HepG2 (cell line): Measurements from ENCODE around the gene SRPRA. TPM values are rescaled to one million over a fixed set of nuclear protein-coding genes. Genes with fewer than 3 reads are reported as not detected.

ENCODE experiments used
- AGO2 ChIP-seq: fragments of 200-400 bp; formaldehyde crosslinking; optimal IDR thresholded peaks from 2 replicates; pipeline ENCODE3; 2017; ENCODE audit warnings: mild to moderate bottlenecking, low read depth, low read length, moderate library complexity
- CHD2 ChIP-seq: IDR thresholded peaks from 2 replicates; pipeline ENCODE4 v1.6.1; 2011; ENCODE audit warnings: low read depth, low read length, improper control_type of control experiment
- ELF4 ChIP-seq: sonication (generic); formaldehyde crosslinking; IDR thresholded peaks from 2 replicates; pipeline ENCODE4 v1.5.0; 2020; ENCODE audit warnings: missing genetic modification reagents, mild to moderate bottlenecking, moderate library complexity, borderline replicate concordance
- GABPA ChIP-seq, 2 experiments: IDR thresholded peaks; 2 replicates each; pipeline ENCODE4 v1.6.1; 2011 to 2016; ENCODE audit warnings: low read depth in 2 of 2, low read length in 1 of 2, missing biosample characterization in 1 of 2, missing genetic modification characterization in 1 of 2
- HES4 ChIP-seq: sonication (generic); formaldehyde crosslinking; IDR thresholded peaks from 2 replicates; pipeline ENCODE4 v1.9.0; 2021; ENCODE audit warnings: mild to moderate bottlenecking, missing genetic modification reagents, borderline replicate concordance
- MAFG ChIP-seq: sonication (generic); formaldehyde crosslinking; IDR thresholded peaks from 2 replicates; pipeline ENCODE4 v1.5.1; 2020; ENCODE audit warnings: mild to moderate bottlenecking, missing genetic modification reagents
- SOX5 ChIP-seq: IDR thresholded peaks from 2 replicates; pipeline ENCODE4 v1.6.1; 2016; ENCODE audit warnings: borderline replicate concordance
- TARDBP ChIP-seq: sonication (generic); formaldehyde crosslinking; IDR thresholded peaks from 2 replicates; pipeline ENCODE4 v1.8.0; 2022; ENCODE audit warnings: mild to moderate bottlenecking, missing genetic modification reagents
- THAP11 ChIP-seq: IDR thresholded peaks from 2 replicates; pipeline ENCODE4 v1.6.1; 2016; ENCODE audit warnings: missing biosample characterization, missing genetic modification reagents
- YY1 ChIP-seq: IDR thresholded peaks from 2 replicates; pipeline ENCODE4 v1.6.1; 2011; ENCODE audit warnings: low read length, low read depth, moderate library complexity, mild to moderate bottlenecking; ENCODE audit not compliant: insufficient read depth, insufficient replicate concordance
- polyA plus RNA-seq, 8 experiments: library from polyadenylated mRNA; depleted of rRNA in 3 of 8; stranded (reverse) in 7 of 8; unstranded in 1 of 8; fragments of >200 nt; fragmentation: Illumina TruSeq in 4 of 8; extraction: Trizol in 4 of 8; gene quantifications; 2 replicates each; pipeline versions ENCODE4 v1.2.1 to v1.2.3, GENCODE V29; 2011 to 2016; ENCODE audit warnings: low read depth in 4 of 8, missing spikeins in 1 of 8, mixed read lengths in 1 of 8; ENCODE audit not compliant: insufficient read depth in 1 of 8
- total RNA-seq, 5 experiments: library from RNA; depleted of rRNA; stranded (reverse); fragments of >200 nt; fragmentation: Illumina TruSeq; extraction: Trizol; gene quantifications; 2 replicates each; pipeline ENCODE4 v1.2.3, GENCODE V29; 2016; ENCODE audit warnings: low read depth in 1 of 5
- TF ChIP-seq, protein P1 (sequence below): sonication (generic); formaldehyde crosslinking; IDR thresholded peaks from 2 replicates; pipeline ENCODE4 v1.4.0; 2020; ENCODE audit warnings: missing genetic modification reagents
- TF ChIP-seq, protein P2 (sequence below): IDR thresholded peaks from 2 replicates; pipeline ENCODE4 v1.6.1; 2018; ENCODE audit warnings: missing genetic modification reagents, mild to moderate bottlenecking, missing compliant biosample characterization
- TF ChIP-seq, protein P3 (sequence below): sonication (generic); formaldehyde crosslinking; IDR thresholded peaks from 2 replicates; pipeline ENCODE4 v1.4.0; 2020; ENCODE audit warnings: missing genetic modification reagents
- TF ChIP-seq, protein P4 (sequence below): sonication (generic); formaldehyde crosslinking; IDR thresholded peaks from 2 replicates; pipeline ENCODE4 v1.5.0; 2020; ENCODE audit warnings: mild to moderate bottlenecking, missing genetic modification reagents, borderline replicate concordance

The SRPRA gene
- total and polyA plus RNA-seq, 2 of the 13 experiments (the other 11 are each of a cell fraction or from before 2014, with no cell fraction given) = 27.7 to 64.6 TPM

DNA sequence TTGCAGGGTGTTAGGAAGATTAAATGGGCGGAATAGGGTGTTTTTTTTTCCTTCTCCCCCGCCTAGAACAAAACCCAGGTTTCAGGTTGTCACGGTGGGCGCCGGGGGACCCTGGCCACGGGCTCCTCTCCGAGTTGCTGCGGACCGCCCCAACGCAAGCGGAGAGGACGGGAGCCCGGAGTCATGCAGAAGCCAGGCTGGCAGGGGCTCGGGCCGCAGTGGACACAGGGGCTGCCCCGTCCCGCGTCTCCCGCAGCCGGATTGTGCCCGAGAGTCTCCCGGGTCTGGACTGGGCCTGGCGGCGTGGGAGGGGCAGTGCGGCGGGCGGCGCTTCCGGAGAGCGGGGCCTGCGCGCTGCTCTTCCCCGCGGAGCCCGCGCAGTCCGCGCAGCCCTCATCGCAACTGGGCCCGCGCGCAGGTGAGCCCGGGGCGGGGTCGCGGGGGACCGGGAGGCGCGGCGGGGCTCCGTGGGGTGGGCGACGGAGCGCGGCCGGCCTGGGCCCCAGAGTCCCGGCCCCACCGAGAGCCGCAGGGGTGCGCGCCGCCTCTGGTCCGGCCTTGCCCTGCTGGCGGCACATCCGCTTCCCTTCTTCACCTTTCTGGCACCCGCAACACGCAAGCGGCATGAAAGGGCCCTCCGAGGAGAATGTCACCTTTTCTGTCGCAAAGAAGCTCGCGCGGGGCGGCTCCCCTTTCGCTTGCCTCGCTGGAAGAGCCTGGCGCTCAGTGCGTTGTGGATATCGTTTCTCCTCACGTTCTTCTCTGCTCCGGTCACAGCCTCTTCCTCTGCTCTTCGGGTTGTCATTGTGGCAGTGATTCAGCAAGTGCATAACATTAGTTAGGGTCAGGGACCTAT lies 14.3 kb upstream of the SRPRA start, which contains the start of gene TIRAP (continued):
- TF ChIP-seq AGO2 (peak; percentile 46), YY1 (peak; percentile 64), GABPA (IDR thresholded peaks at IDR 0.05; ENCODE audit: low read depth, low read length) (peak; percentile 49), GABPA (CRISPR knock-in tag; IDR thresholded peaks at IDR 0.05; ENCODE audit: low read depth) (peak; percentile 47; the same call in 1 of the 2 replicates), HES4 (CRISPR knock-in tag) (peak; percentile 79; the same call in 1 of the 2 replicates), SOX5 (CRISPR knock-in tag) (no peak), CHD2 (no peak), THAP11 (peak; percentile 17), ELF4 (no peak; the same call in 1 of the 2 replicates), MAFG (CRISPR knock-in tag) (no peak), TARDBP (CRISPR knock-in tag) (no peak)
- TF ChIP-seq, protein P1, sequence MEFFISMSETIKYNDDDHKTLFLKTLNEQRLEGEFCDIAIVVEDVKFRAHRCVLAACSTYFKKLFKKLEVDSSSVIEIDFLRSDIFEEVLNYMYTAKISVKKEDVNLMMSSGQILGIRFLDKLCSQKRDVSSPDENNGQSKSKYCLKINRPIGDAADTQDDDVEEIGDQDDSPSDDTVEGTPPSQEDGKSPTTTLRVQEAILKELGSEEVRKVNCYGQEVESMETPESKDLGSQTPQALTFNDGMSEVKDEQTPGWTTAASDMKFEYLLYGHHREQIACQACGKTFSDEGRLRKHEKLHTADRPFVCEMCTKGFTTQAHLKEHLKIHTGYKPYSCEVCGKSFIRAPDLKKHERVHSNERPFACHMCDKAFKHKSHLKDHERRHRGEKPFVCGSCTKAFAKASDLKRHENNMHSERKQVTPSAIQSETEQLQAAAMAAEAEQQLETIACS (CRISPR knock-in tag) = peak; percentile 16; the same call in 1 of the 2 replicates
- TF ChIP-seq, protein P2, sequence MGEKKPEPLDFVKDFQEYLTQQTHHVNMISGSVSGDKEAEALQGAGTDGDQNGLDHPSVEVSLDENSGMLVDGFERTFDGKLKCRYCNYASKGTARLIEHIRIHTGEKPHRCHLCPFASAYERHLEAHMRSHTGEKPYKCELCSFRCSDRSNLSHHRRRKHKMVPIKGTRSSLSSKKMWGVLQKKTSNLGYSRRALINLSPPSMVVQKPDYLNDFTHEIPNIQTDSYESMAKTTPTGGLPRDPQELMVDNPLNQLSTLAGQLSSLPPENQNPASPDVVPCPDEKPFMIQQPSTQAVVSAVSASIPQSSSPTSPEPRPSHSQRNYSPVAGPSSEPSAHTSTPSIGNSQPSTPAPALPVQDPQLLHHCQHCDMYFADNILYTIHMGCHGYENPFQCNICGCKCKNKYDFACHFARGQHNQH (CRISPR knock-in tag) = 0 out of 2 replicates have a peak, but pooled peaks have one; percentile 13
- TF ChIP-seq, protein P3, sequence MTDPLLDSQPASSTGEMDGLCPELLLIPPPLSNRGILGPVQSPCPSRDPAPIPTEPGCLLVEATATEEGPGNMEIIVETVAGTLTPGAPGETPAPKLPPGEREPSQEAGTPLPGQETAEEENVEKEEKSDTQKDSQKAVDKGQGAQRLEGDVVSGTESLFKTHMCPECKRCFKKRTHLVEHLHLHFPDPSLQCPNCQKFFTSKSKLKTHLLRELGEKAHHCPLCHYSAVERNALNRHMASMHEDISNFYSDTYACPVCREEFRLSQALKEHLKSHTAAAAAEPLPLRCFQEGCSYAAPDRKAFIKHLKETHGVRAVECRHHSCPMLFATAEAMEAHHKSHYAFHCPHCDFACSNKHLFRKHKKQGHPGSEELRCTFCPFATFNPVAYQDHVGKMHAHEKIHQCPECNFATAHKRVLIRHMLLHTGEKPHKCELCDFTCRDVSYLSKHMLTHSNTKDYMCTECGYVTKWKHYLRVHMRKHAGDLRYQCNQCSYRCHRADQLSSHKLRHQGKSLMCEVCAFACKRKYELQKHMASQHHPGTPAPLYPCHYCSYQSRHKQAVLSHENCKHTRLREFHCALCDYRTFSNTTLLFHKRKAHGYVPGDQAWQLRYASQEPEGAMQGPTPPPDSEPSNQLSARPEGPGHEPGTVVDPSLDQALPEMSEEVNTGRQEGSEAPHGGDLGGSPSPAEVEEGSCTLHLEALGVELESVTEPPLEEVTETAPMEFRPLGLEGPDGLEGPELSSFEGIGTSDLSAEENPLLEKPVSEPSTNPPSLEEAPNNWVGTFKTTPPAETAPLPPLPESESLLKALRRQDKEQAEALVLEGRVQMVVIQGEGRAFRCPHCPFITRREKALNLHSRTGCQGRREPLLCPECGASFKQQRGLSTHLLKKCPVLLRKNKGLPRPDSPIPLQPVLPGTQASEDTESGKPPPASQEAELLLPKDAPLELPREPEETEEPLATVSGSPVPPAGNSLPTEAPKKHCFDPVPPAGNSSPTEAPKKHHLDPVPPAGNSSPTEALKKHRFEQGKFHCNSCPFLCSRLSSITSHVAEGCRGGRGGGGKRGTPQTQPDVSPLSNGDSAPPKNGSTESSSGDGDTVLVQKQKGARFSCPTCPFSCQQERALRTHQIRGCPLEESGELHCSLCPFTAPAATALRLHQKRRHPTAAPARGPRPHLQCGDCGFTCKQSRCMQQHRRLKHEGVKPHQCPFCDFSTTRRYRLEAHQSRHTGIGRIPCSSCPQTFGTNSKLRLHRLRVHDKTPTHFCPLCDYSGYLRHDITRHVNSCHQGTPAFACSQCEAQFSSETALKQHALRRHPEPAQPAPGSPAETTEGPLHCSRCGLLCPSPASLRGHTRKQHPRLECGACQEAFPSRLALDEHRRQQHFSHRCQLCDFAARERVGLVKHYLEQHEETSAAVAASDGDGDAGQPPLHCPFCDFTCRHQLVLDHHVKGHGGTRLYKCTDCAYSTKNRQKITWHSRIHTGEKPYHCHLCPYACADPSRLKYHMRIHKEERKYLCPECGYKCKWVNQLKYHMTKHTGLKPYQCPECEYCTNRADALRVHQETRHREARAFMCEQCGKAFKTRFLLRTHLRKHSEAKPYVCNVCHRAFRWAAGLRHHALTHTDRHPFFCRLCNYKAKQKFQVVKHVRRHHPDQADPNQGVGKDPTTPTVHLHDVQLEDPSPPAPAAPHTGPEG (CRISPR knock-in tag) = peak; percentile 86; the same call in 1 of the 2 replicates
- TF ChIP-seq, protein P4, sequence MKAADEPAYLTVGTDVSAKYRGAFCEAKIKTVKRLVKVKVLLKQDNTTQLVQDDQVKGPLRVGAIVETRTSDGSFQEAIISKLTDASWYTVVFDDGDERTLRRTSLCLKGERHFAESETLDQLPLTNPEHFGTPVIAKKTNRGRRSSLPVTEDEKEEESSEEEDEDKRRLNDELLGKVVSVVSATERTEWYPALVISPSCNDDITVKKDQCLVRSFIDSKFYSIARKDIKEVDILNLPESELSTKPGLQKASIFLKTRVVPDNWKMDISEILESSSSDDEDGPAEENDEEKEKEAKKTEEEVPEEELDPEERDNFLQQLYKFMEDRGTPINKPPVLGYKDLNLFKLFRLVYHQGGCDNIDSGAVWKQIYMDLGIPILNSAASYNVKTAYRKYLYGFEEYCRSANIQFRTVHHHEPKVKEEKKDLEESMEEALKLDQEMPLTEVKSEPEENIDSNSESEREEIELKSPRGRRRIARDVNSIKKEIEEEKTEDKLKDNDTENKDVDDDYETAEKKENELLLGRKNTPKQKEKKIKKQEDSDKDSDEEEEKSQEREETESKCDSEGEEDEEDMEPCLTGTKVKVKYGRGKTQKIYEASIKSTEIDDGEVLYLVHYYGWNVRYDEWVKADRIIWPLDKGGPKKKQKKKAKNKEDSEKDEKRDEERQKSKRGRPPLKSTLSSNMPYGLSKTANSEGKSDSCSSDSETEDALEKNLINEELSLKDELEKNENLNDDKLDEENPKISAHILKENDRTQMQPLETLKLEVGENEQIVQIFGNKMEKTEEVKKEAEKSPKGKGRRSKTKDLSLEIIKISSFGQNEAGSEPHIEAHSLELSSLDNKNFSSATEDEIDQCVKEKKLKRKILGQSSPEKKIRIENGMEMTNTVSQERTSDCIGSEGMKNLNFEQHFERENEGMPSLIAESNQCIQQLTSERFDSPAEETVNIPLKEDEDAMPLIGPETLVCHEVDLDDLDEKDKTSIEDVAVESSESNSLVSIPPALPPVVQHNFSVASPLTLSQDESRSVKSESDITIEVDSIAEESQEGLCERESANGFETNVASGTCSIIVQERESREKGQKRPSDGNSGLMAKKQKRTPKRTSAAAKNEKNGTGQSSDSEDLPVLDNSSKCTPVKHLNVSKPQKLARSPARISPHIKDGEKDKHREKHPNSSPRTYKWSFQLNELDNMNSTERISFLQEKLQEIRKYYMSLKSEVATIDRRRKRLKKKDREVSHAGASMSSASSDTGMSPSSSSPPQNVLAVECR (CRISPR knock-in tag) = peak; percentile 65; the same call in 1 of the 2 replicates
